Measurements from ENCODE around the gene ZNF232.

GRCh38 chr17:5096731-5097100 lies 15.0 kb downstream of the ZNF232 start:
- TF ChIP-seq CTCF (IDR thresholded peaks at IDR 0.05) (no peak), EZH2 (IDR thresholded peaks at IDR 0.05; ENCODE audit: borderline replicate concordance, insufficient read depth, low read depth, low read length, poor library complexity, severe bottlenecking) (no peak)

All from B cell (primary cell).